ENCODE results near the gene PPP2R2D.

DNA sequence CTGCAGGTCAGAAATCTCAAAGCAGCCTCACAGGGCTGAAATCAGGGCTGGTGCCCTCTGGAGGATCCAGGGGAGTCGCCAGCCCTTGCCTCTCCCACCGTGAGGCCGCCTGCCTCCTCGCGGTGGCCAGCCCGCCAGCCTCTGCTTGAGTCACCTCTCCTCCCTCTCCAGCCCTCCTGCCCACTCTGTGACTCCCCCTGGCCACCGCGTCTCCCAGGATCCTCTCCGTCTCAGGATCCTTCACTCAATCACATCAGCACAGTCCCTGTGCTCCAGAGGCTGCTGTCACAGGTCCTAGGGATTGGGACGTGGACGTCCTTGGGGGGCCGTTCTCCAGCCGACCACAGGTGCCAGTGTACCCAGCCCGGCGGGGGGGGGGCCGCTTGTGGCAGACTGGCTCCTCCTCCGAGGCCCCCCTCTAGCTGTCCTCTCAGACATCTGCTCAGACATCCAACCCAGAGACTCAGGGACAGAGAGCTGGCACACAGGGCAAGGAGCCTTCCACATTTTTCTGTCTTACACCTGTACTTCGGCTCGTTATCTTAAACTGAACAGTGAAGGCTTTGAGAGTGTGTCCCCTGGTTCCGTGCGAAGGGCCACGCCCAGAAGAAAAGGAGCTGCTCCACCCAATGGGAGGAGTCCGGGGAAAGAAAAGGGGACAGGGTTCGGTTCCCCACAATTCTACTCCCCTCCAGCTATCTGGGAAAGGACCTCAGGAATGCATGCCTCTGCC, 9.4 kb upstream of the PPP2R2D start:
- TF ChIP-seq CTCF (IDR thresholded peaks at IDR 0.05) (no peak), POLR2A (IDR thresholded peaks at IDR 0.05) (no peak)
